ENCODE data around the gene CCDC28A. TPM values are rescaled to one million over a fixed set of nuclear protein-coding genes. Genes with fewer than 3 reads are reported as not detected.

Gene CCDC28A
- polyA plus RNA-seq, 1 experiment, result 7.3 TPM

GRCh38 chr6:138795809-138796603 is 22.4 kb downstream of the CCDC28A start, which contains the start of gene ECT2L:
ECT2L (plus strand) TSS chr6:138796087; CDS start chr6:138813275, 17,188 bp downstream.
- no peaks in the 10 kb centered on the region for H3K36me3 ChIP-seq (ENCODE audit: control insufficient read depth, insufficient read depth, low read length)
- DNase-seq (ENCODE audit: low read depth), result no peak
- peak within 1 kb of the TSS; percentile 32 for H3K4me3 ChIP-seq (ENCODE audit: low read depth, low read length)
- H3K27me3 ChIP-seq (ENCODE audit: control insufficient read depth, insufficient read depth, low read length), result no peaks in the 10 kb centered on the region
- TF ChIP-seq, protein P1, sequence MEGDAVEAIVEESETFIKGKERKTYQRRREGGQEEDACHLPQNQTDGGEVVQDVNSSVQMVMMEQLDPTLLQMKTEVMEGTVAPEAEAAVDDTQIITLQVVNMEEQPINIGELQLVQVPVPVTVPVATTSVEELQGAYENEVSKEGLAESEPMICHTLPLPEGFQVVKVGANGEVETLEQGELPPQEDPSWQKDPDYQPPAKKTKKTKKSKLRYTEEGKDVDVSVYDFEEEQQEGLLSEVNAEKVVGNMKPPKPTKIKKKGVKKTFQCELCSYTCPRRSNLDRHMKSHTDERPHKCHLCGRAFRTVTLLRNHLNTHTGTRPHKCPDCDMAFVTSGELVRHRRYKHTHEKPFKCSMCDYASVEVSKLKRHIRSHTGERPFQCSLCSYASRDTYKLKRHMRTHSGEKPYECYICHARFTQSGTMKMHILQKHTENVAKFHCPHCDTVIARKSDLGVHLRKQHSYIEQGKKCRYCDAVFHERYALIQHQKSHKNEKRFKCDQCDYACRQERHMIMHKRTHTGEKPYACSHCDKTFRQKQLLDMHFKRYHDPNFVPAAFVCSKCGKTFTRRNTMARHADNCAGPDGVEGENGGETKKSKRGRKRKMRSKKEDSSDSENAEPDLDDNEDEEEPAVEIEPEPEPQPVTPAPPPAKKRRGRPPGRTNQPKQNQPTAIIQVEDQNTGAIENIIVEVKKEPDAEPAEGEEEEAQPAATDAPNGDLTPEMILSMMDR (IDR thresholded peaks at IDR 0.05; ENCODE audit: insufficient read depth, low read depth, low read length), result no peak
- ChIA-PET POLR2A (no interaction called here), CTCF (interaction anchor here (0.6 kb wide), 1 partner anchor 20 kb away, joined by 4 read pairs; no protein-coding TSS in a partner anchor)

- ChIA-PET POLR2A (no interaction called here), CTCF (interaction anchor here (0.6 kb wide), 1 partner anchor 19 kb away, joined by 4 read pairs; no protein-coding TSS in a partner anchor)
- no peak for DNase-seq (ENCODE audit: low read depth)
- TF ChIP-seq, protein P1 (IDR thresholded peaks at IDR 0.05; ENCODE audit: insufficient read depth, low read depth, low read length), result no peak
- Histone ChIP-seq H3K4me3 (ENCODE audit: low read depth, low read length) (no peak overlapping the region), H3K27me3 (ENCODE audit: control insufficient read depth, insufficient read depth, low read length) (no peaks in the 10 kb centered on the region), H3K36me3 (ENCODE audit: control insufficient read depth, insufficient read depth, low read length) (no peaks in the 10 kb centered on the region)
Observed at GRCh38 chr6:138796771-138797170, 23.2 kb downstream of the CCDC28A start.

DNA sequence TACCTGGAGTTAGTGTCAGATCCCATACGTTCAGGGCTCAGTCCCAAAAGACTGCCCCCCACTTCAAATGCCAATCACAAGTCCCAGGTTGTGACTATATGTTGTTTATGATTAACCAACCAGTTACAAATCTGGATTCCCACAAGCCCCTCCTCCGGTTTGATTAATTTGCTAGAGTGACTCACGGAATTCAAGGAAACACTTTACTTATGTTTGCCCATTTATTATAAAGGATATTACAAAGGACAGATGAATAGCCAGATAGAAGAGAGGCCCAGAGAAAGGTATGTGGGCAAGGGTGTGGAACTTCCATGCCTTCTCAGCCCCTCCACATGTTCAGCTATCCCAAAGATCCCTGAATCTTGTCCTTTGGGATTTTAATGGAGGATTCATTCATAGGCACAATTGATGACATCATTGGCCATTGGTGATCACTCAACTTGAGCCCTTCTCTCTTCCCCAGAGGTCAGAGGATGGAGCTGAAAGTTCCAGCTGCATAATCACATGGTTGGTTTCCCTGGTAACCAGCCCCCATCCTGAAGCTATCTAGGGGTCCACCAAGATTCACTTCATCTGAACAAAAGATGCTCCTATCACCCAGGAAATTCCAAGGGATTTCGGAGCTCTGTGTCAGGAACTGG is 24.4 kb downstream of the CCDC28A start:
- TF ChIP-seq, protein P1 (IDR thresholded peaks at IDR 0.05; ENCODE audit: insufficient read depth, low read depth, low read length), result no peak
- CTCF ChIA-PET, result interaction anchor here (1.0 kb wide), 1 partner anchor 18 kb away, joined by 6 read pairs; no protein-coding TSS in a partner anchor
- no peak for DNase-seq (ENCODE audit: low read depth)
- Histone ChIP-seq H3K4me3 (ENCODE audit: low read depth, low read length) (no peak overlapping the region), H3K27me3 (ENCODE audit: control insufficient read depth, insufficient read depth, low read length) (no peaks in the 10 kb centered on the region), H3K36me3 (ENCODE audit: control insufficient read depth, insufficient read depth, low read length) (no peaks in the 10 kb centered on the region)
- POLR2A ChIA-PET, result no interaction called here

GRCh38 chr6:138800377-138801150 is 27.0 kb downstream of the CCDC28A start:
- DNase-seq (ENCODE audit: low read depth), result no peak
- TF ChIP-seq, protein P1 (IDR thresholded peaks at IDR 0.05; ENCODE audit: insufficient read depth, low read depth, low read length), result no peak
- ChIA-PET POLR2A (no interaction called here), CTCF (no interaction called here)
- Histone ChIP-seq H3K36me3 (ENCODE audit: control insufficient read depth, insufficient read depth, low read length) (no peaks in the 10 kb centered on the region), H3K4me3 (ENCODE audit: low read depth, low read length) (no peak overlapping the region), H3K27me3 (ENCODE audit: control insufficient read depth, insufficient read depth, low read length) (no peaks in the 10 kb centered on the region)

DNA sequence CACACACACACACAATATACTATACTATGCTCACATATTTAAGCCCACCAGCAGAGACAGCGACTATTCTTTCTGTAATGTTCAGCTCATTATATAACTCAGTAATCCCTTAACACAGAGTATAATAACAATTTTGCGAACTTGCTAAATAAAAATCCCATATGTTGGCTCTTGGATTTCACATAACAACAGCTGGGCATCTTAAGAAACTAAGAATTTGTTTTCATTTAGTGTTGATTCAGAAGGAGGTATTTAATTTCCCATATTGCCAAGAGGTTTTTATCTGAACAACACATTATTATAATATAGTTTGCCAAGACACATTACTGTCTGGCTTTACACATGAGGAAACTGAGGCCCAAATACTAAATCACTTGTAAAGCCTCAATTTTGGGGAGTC is 29.8 kb downstream of the CCDC28A start:
- Histone ChIP-seq H3K36me3 (ENCODE audit: control insufficient read depth, insufficient read depth, low read length) (no peaks in the 10 kb centered on the region), H3K4me3 (ENCODE audit: low read depth, low read length) (no peak overlapping the region), H3K27me3 (ENCODE audit: control insufficient read depth, insufficient read depth, low read length) (no peaks in the 10 kb centered on the region)
- TF ChIP-seq, protein P1 (IDR thresholded peaks at IDR 0.05; ENCODE audit: insufficient read depth, low read depth, low read length), result no peak
- ChIA-PET POLR2A (no interaction called here), CTCF (interaction anchor here (1.5 kb wide), 1 partner anchor 12 kb away, joined by 9 read pairs; no protein-coding TSS in a partner anchor)
- DNase-seq (ENCODE audit: low read depth), result no peak
